NCI-H2107 treated with DMSO at 0.1 percent for 48 hours (cell line): ENCODE results near the gene CBLN1.
A peak's percentile ranks its signal among the peaks of the same experiment; 100 is the strongest.

Experiments
- DNase-seq: peaks from one replicate; lab custom pipeline; 2025; ENCODE audit not compliant: unreplicated experiment; lab: John Stamatoyannopoulos, UW

The CBLN1 gene

GRCh38 chr16:49281480-49281842 is at the start of gene CBLN1:
Gene CBLN1, minus strand, starts transcription at chr16:49281838. Its CDS starts 373 bp downstream, at chr16:49281465.
- no peak for DNase-seq

- no peak for DNase-seq
Measured at GRCh38 chr16:49330562-49331201, 49.0 kb upstream of the CBLN1 start.

- no peak for DNase-seq
Measured at GRCh38 chr16:49328325-49328724, 46.7 kb upstream of the CBLN1 start.

- no peak for DNase-seq
Measured at GRCh38 chr16:49327466-49327865, 45.8 kb upstream of the CBLN1 start.

GRCh38 chr16:49324703-49325102 is 43.1 kb upstream of the CBLN1 start:
- no peak for DNase-seq

GRCh38 chr16:49315602-49316001 is 34.0 kb upstream of the CBLN1 start:
- no peak for DNase-seq

GRCh38 chr16:49312389-49312985 is 30.8 kb upstream of the CBLN1 start:
- DNase-seq, result no peak

- DNase-seq, result no peak
Measured at GRCh38 chr16:49311823-49312222, 30.2 kb upstream of the CBLN1 start.

- DNase-seq, result no peak
Measured at GRCh38 chr16:49307176-49307575, 25.5 kb upstream of the CBLN1 start.

- no peak for DNase-seq
Measured at GRCh38 chr16:49305406-49305805, 23.8 kb upstream of the CBLN1 start.

GRCh38 chr16:49292413-49292812 is 10.8 kb upstream of the CBLN1 start:
- DNase-seq, result no peak

- no peak for DNase-seq
Measured at GRCh38 chr16:49287572-49287971, 5.9 kb upstream of the CBLN1 start.

GRCh38 chr16:49284962-49285361 is 3.3 kb upstream of the CBLN1 start:
- DNase-seq, result no peak

- DNase-seq, result no peak
Measured at GRCh38 chr16:49283376-49284049, 1.9 kb upstream of the CBLN1 start.

GRCh38 chr16:49282690-49283375 is 1.2 kb upstream of the CBLN1 start:
- peak; percentile 16 for DNase-seq

- peak; percentile 79 for DNase-seq
Measured at GRCh38 chr16:49281843-49282642, 405 bp upstream of the CBLN1 start.

- DNase-seq, result no peak
Measured at GRCh38 chr16:49280841-49281371, 732 bp downstream of the CBLN1 start.

GRCh38 chr16:49280105-49280741 is 1.4 kb downstream of the CBLN1 start:
- DNase-seq, result no peak

GRCh38 chr16:49278944-49279725 is 2.5 kb downstream of the CBLN1 start:
- no peak for DNase-seq

- no peak for DNase-seq
Measured at GRCh38 chr16:49278567-49278827, 3.1 kb downstream of the CBLN1 start.
